OCI-LY1 (cell line): Measurements from ENCODE around the gene ARHGEF25.

Source experiments
- H2AFZ ChIP-seq: fragments of 200-600 bp; sonication (generic), shearing (Covaris generic); 2 replicates; pipeline ENCODE4 v1.6.0; 2014; ENCODE audit warnings: antibody characterized with exemption, mild to moderate bottlenecking, low read length
- H3F3A ChIP-seq: fragments of 200-600 bp; sonication (generic), shearing (Covaris generic); 2 replicates; pipeline ENCODE4 v1.6.0; 2014; ENCODE audit warnings: mild to moderate bottlenecking, antibody characterized with exemption, low read length, moderate library complexity; ENCODE audit not compliant: insufficient read depth
- H3K27ac ChIP-seq: fragments of 200-600 bp; sonication (generic); 2 replicates; pipeline ENCODE4 v1.5.1; 2014; ENCODE audit warnings: low read length, mixed run types, mild to moderate bottlenecking, low read depth; ENCODE audit not compliant: poor library complexity, severe bottlenecking
- H3K27me3 ChIP-seq: fragments of 200-600 bp; sonication (generic); 2 replicates; pipeline ENCODE4 v1.6.0; 2014; ENCODE audit warnings: antibody characterized with exemption, mild to moderate bottlenecking, low read length, moderate library complexity; ENCODE audit not compliant: insufficient read depth
- H3K36me3 ChIP-seq: fragments of 200-600 bp; sonication (generic); 2 replicates; pipeline ENCODE4 v1.6.1; 2014; ENCODE audit warnings: mild to moderate bottlenecking, antibody characterized with exemption, low read length, moderate library complexity, mixed read lengths; ENCODE audit not compliant: insufficient read depth
- H3K4me1 ChIP-seq: fragments of 200-600 bp; sonication (generic); 2 replicates; pipeline ENCODE4 v1.5.1; 2014; ENCODE audit warnings: mild to moderate bottlenecking, low read length, moderate library complexity; ENCODE audit not compliant: insufficient read depth, severe bottlenecking
- H3K4me2 ChIP-seq: fragments of 200-600 bp; sonication (generic), shearing (Covaris generic); 2 replicates; pipeline ENCODE4 v1.6.1; 2014; ENCODE audit warnings: low read length
- H3K4me3 ChIP-seq: fragments of 200-600 bp; sonication (generic); 2 replicates; pipeline ENCODE4 v1.5.1; 2014; ENCODE audit warnings: low read length, low read depth, mild to moderate bottlenecking, mixed read lengths; ENCODE audit not compliant: poor library complexity, severe bottlenecking
- H3K79me2 ChIP-seq: fragments of 200-600 bp; shearing (Covaris generic); 2 replicates; pipeline ENCODE4 v1.6.1; 2016; ENCODE audit warnings: mixed run types, low read length, mixed read lengths; ENCODE audit not compliant: insufficient read depth
- H3K9ac ChIP-seq: fragments of 200-600 bp; sonication (generic), shearing (Covaris generic); 2 replicates; pipeline ENCODE4 v1.6.1; 2014; ENCODE audit warnings: mild to moderate bottlenecking, low read length, mixed read lengths
- H3K9me2 ChIP-seq: fragments of 200-600 bp; sonication (generic), shearing (Covaris generic); 2 replicates; pipeline ENCODE4 v1.6.1; 2014; ENCODE audit warnings: low read depth, mild to moderate bottlenecking, low read length, mixed read lengths
- H3K9me3 ChIP-seq: fragments of 200-600 bp; shearing (Covaris generic); 2 replicates; pipeline ENCODE4 v1.6.1; 2014; ENCODE audit warnings: low read length, mixed read lengths
- H4K20me1 ChIP-seq: fragments of 200-600 bp; sonication (generic), shearing (Covaris generic); 2 replicates; pipeline ENCODE4 v1.6.0; 2016; ENCODE audit warnings: mild to moderate bottlenecking, low read length; ENCODE audit not compliant: insufficient read depth
- EZH2 ChIP-seq: fragments of 200-600 bp; sonication (generic), shearing (Covaris generic); IDR thresholded peaks from 2 replicates; pipeline ENCODE4 v1.8.0; 2017; ENCODE audit warnings: borderline replicate concordance, mixed run types, mild to moderate bottlenecking, antibody characterized with exemption, low read length, moderate library complexity, mixed read lengths
- TF ChIP-seq, protein P1 (sequence below): fragments of 200-600 bp; sonication (generic), shearing (Covaris generic); IDR thresholded peaks from 2 replicates; pipeline ENCODE4 v1.5.1; 2017; ENCODE audit warnings: mild to moderate bottlenecking, antibody characterized with exemption, low read length, moderate library complexity, mixed read lengths

Gene ARHGEF25

DNA sequence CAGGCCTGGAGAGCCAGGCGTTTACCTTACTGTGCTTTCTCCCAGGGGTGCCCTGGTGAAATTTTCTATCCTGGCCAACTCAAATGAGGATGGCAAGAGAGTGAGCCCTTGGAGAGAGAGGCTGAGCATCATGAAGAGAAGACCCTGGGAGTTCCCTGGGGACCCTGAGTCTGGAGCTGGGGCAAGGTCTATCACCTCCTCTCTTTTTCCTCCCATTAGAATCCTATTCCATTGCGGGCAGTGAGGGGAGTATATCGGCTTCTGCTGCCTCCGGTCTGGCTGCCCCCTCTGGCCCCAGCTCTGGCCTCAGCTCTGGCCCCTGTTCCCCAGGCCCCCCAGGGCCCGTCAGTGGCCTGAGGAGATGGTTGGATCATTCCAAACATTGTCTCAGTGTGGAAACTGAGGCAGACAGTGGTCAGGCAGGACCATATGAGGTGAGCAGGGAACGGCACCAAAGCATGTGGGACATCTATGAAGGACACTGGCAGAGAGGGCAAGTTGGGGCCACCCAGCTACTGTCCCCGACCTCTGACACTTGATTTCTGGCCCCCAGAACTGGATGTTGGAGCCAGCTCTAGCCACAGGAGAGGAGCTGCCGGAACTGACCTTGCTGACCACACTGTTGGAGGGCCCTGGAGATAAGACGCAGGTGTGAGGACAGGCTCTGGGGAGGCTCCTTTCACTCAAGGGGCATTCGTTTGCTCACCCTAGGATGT lies 1.6 kb downstream of the ARHGEF25 start:
- Histone ChIP-seq H4K20me1 (no peaks in the 10 kb centered on the region), H3F3A (no peaks in the 10 kb centered on the region), H3K9ac (no peak overlapping the region), H3K36me3 (no peaks in the 10 kb centered on the region), H3K4me3 (no peak overlapping the region), H3K9me2 (no peaks in the 10 kb centered on the region), H2AFZ (no peak overlapping the region), H3K4me1 (peaks cover 10% of the 10 kb centered on the region), H3K27ac (no peak overlapping the region), H3K79me2 (no peaks in the 10 kb centered on the region), H3K9me3 (no peaks in the 10 kb centered on the region), H3K27me3 (peaks cover 4% of the 10 kb centered on the region; the same call in 1 of the 2 replicates), H3K4me2 (no peak overlapping the region)
- TF ChIP-seq, protein P1, sequence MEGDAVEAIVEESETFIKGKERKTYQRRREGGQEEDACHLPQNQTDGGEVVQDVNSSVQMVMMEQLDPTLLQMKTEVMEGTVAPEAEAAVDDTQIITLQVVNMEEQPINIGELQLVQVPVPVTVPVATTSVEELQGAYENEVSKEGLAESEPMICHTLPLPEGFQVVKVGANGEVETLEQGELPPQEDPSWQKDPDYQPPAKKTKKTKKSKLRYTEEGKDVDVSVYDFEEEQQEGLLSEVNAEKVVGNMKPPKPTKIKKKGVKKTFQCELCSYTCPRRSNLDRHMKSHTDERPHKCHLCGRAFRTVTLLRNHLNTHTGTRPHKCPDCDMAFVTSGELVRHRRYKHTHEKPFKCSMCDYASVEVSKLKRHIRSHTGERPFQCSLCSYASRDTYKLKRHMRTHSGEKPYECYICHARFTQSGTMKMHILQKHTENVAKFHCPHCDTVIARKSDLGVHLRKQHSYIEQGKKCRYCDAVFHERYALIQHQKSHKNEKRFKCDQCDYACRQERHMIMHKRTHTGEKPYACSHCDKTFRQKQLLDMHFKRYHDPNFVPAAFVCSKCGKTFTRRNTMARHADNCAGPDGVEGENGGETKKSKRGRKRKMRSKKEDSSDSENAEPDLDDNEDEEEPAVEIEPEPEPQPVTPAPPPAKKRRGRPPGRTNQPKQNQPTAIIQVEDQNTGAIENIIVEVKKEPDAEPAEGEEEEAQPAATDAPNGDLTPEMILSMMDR: no peak
- no peak for TF ChIP-seq EZH2

DNA sequence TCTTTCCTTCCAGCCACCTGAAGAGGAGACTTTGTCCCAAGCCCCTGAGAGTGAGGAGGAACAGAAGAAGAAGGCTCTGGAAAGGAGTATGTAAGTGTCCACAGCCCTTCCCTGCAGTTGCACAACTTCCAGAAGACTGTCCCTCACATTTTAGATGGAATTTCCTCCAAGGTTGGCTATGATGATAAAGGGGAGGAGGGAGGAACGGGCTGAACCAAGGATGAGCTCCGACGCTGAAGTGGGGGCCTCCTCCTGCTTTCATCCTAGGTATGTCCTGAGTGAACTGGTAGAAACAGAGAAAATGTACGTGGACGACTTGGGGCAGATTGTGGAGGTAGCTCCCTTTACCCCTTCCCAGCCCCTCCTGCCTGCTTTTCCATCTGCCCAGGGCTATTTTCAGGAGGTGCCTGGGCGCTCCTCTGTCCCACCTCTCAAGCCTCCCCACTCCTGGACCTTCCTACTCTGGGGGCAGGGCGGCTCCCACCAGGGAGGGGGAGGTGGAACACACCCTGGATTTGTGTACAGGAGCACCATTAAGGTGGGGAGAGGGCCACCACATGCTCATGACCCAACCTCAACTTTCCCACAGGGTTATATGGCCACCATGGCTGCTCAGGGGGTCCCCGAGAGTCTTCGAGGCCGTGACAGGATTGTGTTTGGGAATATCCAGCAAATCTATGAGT lies 2.3 kb downstream of the ARHGEF25 start:
- H3K36me3 ChIP-seq: no peaks in the 10 kb centered on the region
- H3F3A ChIP-seq: no peaks in the 10 kb centered on the region
- peak overlapping the region; percentile 19; the same call in 1 of the 2 replicates for H3K4me2 ChIP-seq
- no peak overlapping the region for H3K4me3 ChIP-seq
- H3K27me3 ChIP-seq: peaks cover 4% of the 10 kb centered on the region; the same call in 1 of the 2 replicates
- H3K79me2 ChIP-seq: no peaks in the 10 kb centered on the region
- H3K9ac ChIP-seq: no peak overlapping the region
- no peaks in the 10 kb centered on the region for H3K9me3 ChIP-seq
- H3K9me2 ChIP-seq: no peaks in the 10 kb centered on the region
- TF ChIP-seq, protein P1: no peak
- TF ChIP-seq EZH2: no peak
- H4K20me1 ChIP-seq: no peaks in the 10 kb centered on the region
- peaks cover 10% of the 10 kb centered on the region for H3K4me1 ChIP-seq
- H3K27ac ChIP-seq: no peak overlapping the region
- no peak overlapping the region for H2AFZ ChIP-seq

DNA sequence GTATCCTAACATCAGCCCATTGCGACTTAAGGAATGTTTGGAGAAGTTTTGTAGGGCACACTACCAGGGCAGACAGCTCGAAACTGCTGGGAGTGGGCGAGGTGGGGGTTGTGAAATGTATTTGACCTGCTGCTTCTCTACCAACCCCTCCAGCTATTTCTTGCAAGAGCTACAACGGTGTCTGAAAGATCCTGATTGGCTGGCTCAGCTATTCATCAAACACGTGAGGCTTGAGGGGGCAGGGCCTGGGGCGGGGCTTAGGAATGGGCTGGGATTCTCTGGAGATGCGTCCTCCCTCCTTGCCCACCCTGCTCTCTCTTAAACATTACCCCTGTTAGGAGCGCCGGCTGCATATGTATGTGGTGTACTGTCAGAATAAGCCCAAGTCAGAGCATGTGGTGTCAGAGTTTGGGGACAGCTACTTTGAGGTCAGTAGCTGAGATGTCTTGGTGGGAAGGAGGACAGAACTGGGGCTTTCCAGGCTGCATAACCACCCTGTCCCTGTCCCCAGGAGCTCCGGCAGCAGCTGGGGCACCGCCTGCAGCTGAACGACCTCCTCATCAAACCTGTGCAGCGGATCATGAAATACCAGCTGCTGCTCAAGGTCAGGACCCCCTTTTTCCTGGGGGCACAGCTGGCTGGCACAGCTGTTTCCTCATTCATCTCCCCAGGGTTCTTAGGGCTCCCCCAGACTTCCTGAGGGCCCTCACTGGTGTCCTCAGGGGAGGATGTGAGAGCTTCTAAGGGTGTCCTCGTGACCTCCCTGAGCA lies 3.1 kb downstream of the ARHGEF25 start:
- H3K4me3 ChIP-seq: no peak overlapping the region
- H3K4me2 ChIP-seq: peak overlapping the region; percentile 19; the same call in 1 of the 2 replicates
- peaks cover 10% of the 10 kb centered on the region for H3K4me1 ChIP-seq
- H3K27ac ChIP-seq: no peak overlapping the region
- no peaks in the 10 kb centered on the region for H3K9me3 ChIP-seq
- H3K9ac ChIP-seq: no peak overlapping the region
- H2AFZ ChIP-seq: no peak overlapping the region
- no peaks in the 10 kb centered on the region for H3K79me2 ChIP-seq
- H3K9me2 ChIP-seq: no peaks in the 10 kb centered on the region
- no peaks in the 10 kb centered on the region for H3F3A ChIP-seq
- no peak for TF ChIP-seq EZH2
- TF ChIP-seq, protein P1: no peak
- no peaks in the 10 kb centered on the region for H3K36me3 ChIP-seq
- peaks cover 4% of the 10 kb centered on the region; the same call in 1 of the 2 replicates for H3K27me3 ChIP-seq
- H4K20me1 ChIP-seq: no peaks in the 10 kb centered on the region
